ENCODE measurements around the gene ARHGAP15. TPM values are rescaled to one million over a fixed set of nuclear protein-coding genes. Genes with fewer than 3 reads are reported as not detected.

The ARHGAP15 gene
- total and polyA plus RNA-seq, 9 donors = 1.5 to 10.0 (median 2.6) TPM

GRCh38 chr2:143383016-143383415 is 253.8 kb downstream of the ARHGAP15 start:
- Histone ChIP-seq H3K4me1 (ENCODE audit: insufficient read depth) (no peaks in the 10 kb centered on the region), H3K36me3 (no peaks in the 10 kb centered on the region), H3K4me3 (no peak overlapping the region), H3K9me3 (no peaks in the 10 kb centered on the region), H3K27me3 (no peaks in the 10 kb centered on the region), H3K27ac (no peak overlapping the region)
- intact Hi-C loops (cut with DNase I) = no loop called here
- 42 to 71% (median 56%) methylated on average over 2 of the region's 2 CpGs for WGBS, 3 donors
- TF ChIP-seq EP300 (IDR thresholded peaks at IDR 0.05) (no peak), CTCF (IDR thresholded peaks at IDR 0.05) (no peak), POLR2A (IDR thresholded peaks at IDR 0.05) (no peak)
- DNase-seq = no peak

GRCh38 chr2:143384111-143384510 is 254.9 kb downstream of the ARHGAP15 start:
- H3K27ac ChIP-seq = no peak overlapping the region
- no peaks in the 10 kb centered on the region for H3K36me3 ChIP-seq
- DNase-seq = no peak
- no peaks in the 10 kb centered on the region for H3K27me3 ChIP-seq
- WGBS, 3 donors = 88 to 93% (median 91%) methylated on average over 6 of the region's 6 CpGs
- no peak overlapping the region for H3K4me3 ChIP-seq
- no peaks in the 10 kb centered on the region for H3K4me1 ChIP-seq (ENCODE audit: insufficient read depth)
- intact Hi-C loops (cut with DNase I) = no loop called here
- no peaks in the 10 kb centered on the region for H3K9me3 ChIP-seq
- no peak for TF ChIP-seq EP300 (IDR thresholded peaks at IDR 0.05)
- no peak for TF ChIP-seq CTCF (IDR thresholded peaks at IDR 0.05)
- TF ChIP-seq POLR2A (IDR thresholded peaks at IDR 0.05) = no peak

GRCh38 chr2:143390171-143390570 is 261.0 kb downstream of the ARHGAP15 start:
- intact Hi-C loops (cut with DNase I) = no loop called here
- TF ChIP-seq CTCF (IDR thresholded peaks at IDR 0.05) = no peak
- no peak for TF ChIP-seq EP300 (IDR thresholded peaks at IDR 0.05)
- no peak for TF ChIP-seq POLR2A (IDR thresholded peaks at IDR 0.05)
- Histone ChIP-seq H3K27ac (no peak overlapping the region), H3K4me1 (ENCODE audit: insufficient read depth) (no peaks in the 10 kb centered on the region), H3K27me3 (no peaks in the 10 kb centered on the region), H3K9me3 (no peaks in the 10 kb centered on the region), H3K36me3 (no peaks in the 10 kb centered on the region), H3K4me3 (no peak overlapping the region)
- no peak for DNase-seq
- 87 to 91% (median 89%) methylated on average over 6 of the region's 6 CpGs for WGBS, 3 donors

GRCh38 chr2:143392358-143392757 is 263.1 kb downstream of the ARHGAP15 start:
- intact Hi-C loops (cut with DNase I) = no loop called here
- H3K9me3 ChIP-seq = no peaks in the 10 kb centered on the region
- no peaks in the 10 kb centered on the region for H3K27me3 ChIP-seq
- H3K4me1 ChIP-seq (ENCODE audit: insufficient read depth) = no peaks in the 10 kb centered on the region
- H3K4me3 ChIP-seq = no peak overlapping the region
- TF ChIP-seq POLR2A (IDR thresholded peaks at IDR 0.05) = no peak
- no peak for TF ChIP-seq CTCF (IDR thresholded peaks at IDR 0.05)
- TF ChIP-seq EP300 (IDR thresholded peaks at IDR 0.05) = no peak
- no peak overlapping the region for H3K27ac ChIP-seq
- DNase-seq = no peak
- H3K36me3 ChIP-seq = no peaks in the 10 kb centered on the region

GRCh38 chr2:143394062-143394461 is 264.8 kb downstream of the ARHGAP15 start:
- Histone ChIP-seq H3K36me3 (no peaks in the 10 kb centered on the region), H3K27me3 (no peaks in the 10 kb centered on the region), H3K9me3 (no peaks in the 10 kb centered on the region), H3K4me1 (ENCODE audit: insufficient read depth) (no peaks in the 10 kb centered on the region), H3K27ac (no peak overlapping the region), H3K4me3 (no peak overlapping the region)
- intact Hi-C loops (cut with DNase I) = no loop called here
- TF ChIP-seq CTCF (IDR thresholded peaks at IDR 0.05) (no peak), POLR2A (IDR thresholded peaks at IDR 0.05) (no peak), EP300 (IDR thresholded peaks at IDR 0.05) (no peak)
- DNase-seq = no peak
- 96 to 99% (median 98%) methylated on average over 2 of the region's 2 CpGs for WGBS, 3 donors
